AG09319 (cell line): Measurements from ENCODE around the gene ENDOD1.

Experiments
- DNase-seq: peaks from one replicate; pipeline ENCODE4 v3.0.0-alpha.2; 2010; ENCODE audit warnings: low read depth; ENCODE audit errors: extremely low read depth
- CTCF ChIP-seq: IDR thresholded peaks from 2 replicates; pipeline ENCODE4 v1.5.1; 2011; ENCODE audit warnings: low read depth, mild to moderate bottlenecking, inconsistent platforms, low read length, moderate library complexity

ENDOD1 gene

GRCh38 chr11:95175818-95176380 lies 86.3 kb downstream of the ENDOD1 start:
- no peak for TF ChIP-seq CTCF

More at GRCh38 chr11:95175818-95176380, 86.3 kb downstream of the ENDOD1 start:
- DNase-seq, result no peak
